ENCODE results near the gene MAST4. TPM values are rescaled to one million over a fixed set of nuclear protein-coding genes. Genes with fewer than 3 reads are reported as not detected.

Gene MAST4
- total RNA-seq, 1 donor from 2014 or later: 0.99 TPM

DNA sequence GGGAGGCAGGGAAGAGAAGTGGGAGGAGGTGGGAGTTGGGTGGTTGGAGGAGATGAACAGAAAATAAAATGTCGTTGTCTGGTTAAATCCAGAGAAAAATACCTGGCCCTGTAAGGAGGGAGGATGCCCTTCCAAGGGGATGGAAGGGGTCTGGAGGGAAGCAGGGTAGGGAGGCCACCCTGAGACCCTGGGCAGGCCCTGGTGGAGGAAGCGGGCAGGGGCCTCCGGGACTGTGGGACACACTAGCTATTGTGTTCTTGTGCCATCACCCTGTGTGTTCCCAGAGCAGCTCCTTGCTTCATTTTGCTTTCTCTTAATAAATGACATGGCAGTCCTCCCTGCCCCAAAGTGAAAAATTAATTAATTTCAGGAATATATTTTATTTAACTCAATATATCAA lies 612.2 kb downstream of the MAST4 start:
- Histone ChIP-seq H3K4me2 (no peak overlapping the region), H3K27me3 (no peaks in the 10 kb centered on the region), H3F3A (ENCODE audit: low read depth) (no peaks in the 10 kb centered on the region), H3K27ac (no peak overlapping the region), H3K4me3 (no peak overlapping the region), H2AFZ (replicated peaks) (no peak overlapping the region), H4K20me1 (ENCODE audit: low read depth) (no peaks in the 10 kb centered on the region), H3K9ac (no peak overlapping the region), H3K4me1 (no peaks in the 10 kb centered on the region), H3K36me3 (no peaks in the 10 kb centered on the region), H3K9me3 (ENCODE audit: low read depth) (no peaks in the 10 kb centered on the region), H3K79me2 (ENCODE audit: low read depth) (no peaks in the 10 kb centered on the region)
- H3K27me3 Mint-ChIP-seq (ENCODE audit: insufficient read depth, low read depth): peaks cover 5% of the 10 kb centered on the region
- H3K4me1 Mint-ChIP-seq: peaks cover 2% of the 10 kb centered on the region
- H3K27ac Mint-ChIP-seq: no peak overlapping the region
- TF ChIP-seq CTCF (IDR thresholded peaks at IDR 0.05) (no peak), EZH2 (IDR thresholded peaks at IDR 0.05) (no peak), EZH2phosphoT487 (IDR thresholded peaks at IDR 0.05) (no peak)
- no peak overlapping the region for H3K4me3 Mint-ChIP-seq
- no peaks in the 10 kb centered on the region for H3K9me3 Mint-ChIP-seq
- no peak for DNase-seq (ENCODE audit: low spot score)
- no peaks in the 10 kb centered on the region for H3K36me3 Mint-ChIP-seq

DNA sequence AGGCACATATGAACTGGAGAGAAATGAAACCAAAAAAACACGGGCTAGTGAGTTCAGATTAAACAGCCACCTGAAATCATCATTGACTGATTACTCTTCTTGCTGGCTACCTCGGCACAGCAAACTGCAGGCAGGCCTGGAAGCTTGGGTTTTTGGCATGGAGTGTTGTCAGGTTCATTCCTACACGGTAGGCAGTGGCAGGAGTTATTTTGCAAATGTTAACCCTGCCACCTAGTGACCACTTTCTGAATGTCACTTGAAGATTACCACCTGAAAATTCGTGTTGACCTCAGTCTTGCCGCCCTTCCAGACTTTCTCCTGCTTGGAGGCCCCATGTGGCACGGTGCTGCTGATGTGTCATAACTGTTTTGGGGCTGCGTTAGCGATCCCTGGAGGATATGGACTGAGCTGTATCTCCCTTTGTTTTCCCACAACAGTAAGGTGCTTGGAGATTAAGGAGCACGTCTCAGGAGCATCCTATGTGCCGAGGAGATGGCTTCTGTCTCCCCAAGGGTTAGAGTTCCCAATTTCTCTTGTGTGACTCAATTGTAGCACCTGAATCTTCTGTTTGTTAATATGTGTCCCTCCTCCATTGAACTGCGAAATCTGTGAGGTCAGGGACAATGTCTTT lies 613.1 kb downstream of the MAST4 start:
- Histone ChIP-seq H3K27ac (no peak overlapping the region), H3K27me3 (no peaks in the 10 kb centered on the region), H3K9me3 (ENCODE audit: low read depth) (no peaks in the 10 kb centered on the region), H3K79me2 (ENCODE audit: low read depth) (no peaks in the 10 kb centered on the region), H4K20me1 (ENCODE audit: low read depth) (no peaks in the 10 kb centered on the region), H3K36me3 (no peaks in the 10 kb centered on the region), H3K4me2 (no peak overlapping the region), H3K4me1 (no peaks in the 10 kb centered on the region), H3K9ac (no peak overlapping the region), H3K4me3 (no peak overlapping the region), H2AFZ (replicated peaks) (no peak overlapping the region), H3F3A (ENCODE audit: low read depth) (no peaks in the 10 kb centered on the region)
- Mint-ChIP-seq H3K4me1 (peaks cover 2% of the 10 kb centered on the region), H3K27ac (no peak overlapping the region), H3K27me3 (ENCODE audit: insufficient read depth, low read depth) (peaks cover 5% of the 10 kb centered on the region), H3K9me3 (no peaks in the 10 kb centered on the region), H3K4me3 (no peak overlapping the region), H3K36me3 (no peaks in the 10 kb centered on the region)
- DNase-seq (ENCODE audit: low spot score): peak; percentile 79
- TF ChIP-seq EZH2 (IDR thresholded peaks at IDR 0.05) (no peak), CTCF (IDR thresholded peaks at IDR 0.05) (peak; percentile 75)

DNA sequence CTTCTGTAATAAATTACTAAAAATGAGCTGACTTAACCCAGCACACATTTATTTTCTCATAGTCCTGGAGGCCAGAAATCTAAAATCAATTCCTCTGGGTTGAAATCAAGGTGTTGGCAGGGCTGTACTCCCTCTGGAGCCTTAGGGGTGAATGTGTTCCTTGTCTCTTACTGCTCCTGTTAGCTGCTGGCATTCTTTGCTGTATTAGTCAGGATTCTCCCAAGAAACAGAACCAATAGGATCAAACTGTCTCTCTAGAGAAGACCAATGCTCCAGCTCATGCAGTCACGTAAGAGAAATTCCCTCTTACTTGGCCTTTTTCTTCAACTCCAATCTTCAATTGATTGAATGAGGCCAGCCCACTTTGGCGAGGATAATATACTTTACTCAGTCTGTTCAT lies 615.7 kb downstream of the MAST4 start:
- no peaks in the 10 kb centered on the region for H3K27me3 ChIP-seq
- no peaks in the 10 kb centered on the region for H3K36me3 ChIP-seq
- no peaks in the 10 kb centered on the region for H3K36me3 Mint-ChIP-seq
- H3K4me1 Mint-ChIP-seq: peaks cover 2% of the 10 kb centered on the region
- no peaks in the 10 kb centered on the region for H3K9me3 Mint-ChIP-seq
- H3K27ac Mint-ChIP-seq: no peak overlapping the region
- peaks cover 4% of the 10 kb centered on the region for H3K27me3 Mint-ChIP-seq (ENCODE audit: insufficient read depth, low read depth)
- no peaks in the 10 kb centered on the region for H3K79me2 ChIP-seq (ENCODE audit: low read depth)
- no peak overlapping the region for H3K27ac ChIP-seq
- no peak overlapping the region for H3K4me3 Mint-ChIP-seq
- H2AFZ ChIP-seq (replicated peaks): no peak overlapping the region
- H3K4me1 ChIP-seq: no peaks in the 10 kb centered on the region
- H3F3A ChIP-seq (ENCODE audit: low read depth): no peaks in the 10 kb centered on the region
- H3K9ac ChIP-seq: no peak overlapping the region
- TF ChIP-seq EZH2phosphoT487 (IDR thresholded peaks at IDR 0.05): no peak
- no peak for TF ChIP-seq EZH2 (IDR thresholded peaks at IDR 0.05)
- no peak for TF ChIP-seq CTCF (IDR thresholded peaks at IDR 0.05)
- no peak overlapping the region for H3K4me3 ChIP-seq
- no peaks in the 10 kb centered on the region for H3K9me3 ChIP-seq (ENCODE audit: low read depth)
- H3K4me2 ChIP-seq: no peak overlapping the region
- H4K20me1 ChIP-seq (ENCODE audit: low read depth): no peaks in the 10 kb centered on the region
- DNase-seq (ENCODE audit: low spot score): no peak

Data from neural progenitor cell (in vitro differentiated cells).